Measurements from ENCODE around the gene DNAJA4. TPM values are rescaled to one million over a fixed set of nuclear protein-coding genes. Genes with fewer than 3 reads are reported as not detected.

DNAJA4 gene
- total RNA-seq, 1 experiment from 2014 or later = 1.3 TPM

- ChIA-PET CTCF (interaction anchor here (0.8 to 1.3 kb wide), 2 partner anchors 70 to 300 kb away, joined by 3 read pairs; partner anchors contain the start of gene CHRNA5), POLR2A (ENCODE audit: unreplicated experiment) (interaction anchor here (2.1 kb wide), 1 partner anchor 34 kb away, joined by 10 read pairs; the partner anchor contains the start of gene SKIC8)
- Histone ChIP-seq H3K4me1 (ENCODE audit: insufficient read depth, low read length) (peaks cover 20% of the 10 kb centered on the region), H3K4me3 (ENCODE audit: low read length) (peak overlapping the region; percentile 68), H3K9me2 (replicated peaks; ENCODE audit: low read length) (no peaks in the 10 kb centered on the region), H3K9me3 (ENCODE audit: low read length) (no peaks in the 10 kb centered on the region), H3K27ac (ENCODE audit: low read length) (no peak overlapping the region), H3K27me3 (ENCODE audit: low read length) (peaks cover 8% of the 10 kb centered on the region), H4K20me1 (ENCODE audit: low read length) (no peaks in the 10 kb centered on the region), H3K4me2 (ENCODE audit: low read length) (peak overlapping the region; percentile 89), H3F3A (ENCODE audit: low read length, unreplicated experiment) (no peaks in the 10 kb centered on the region), H3K9ac (ENCODE audit: low read length) (no peak overlapping the region), H3K79me2 (ENCODE audit: low read length) (no peaks in the 10 kb centered on the region), H2AFZ (ENCODE audit: low read length) (peak overlapping the region; percentile 95), H3K36me3 (ENCODE audit: low read depth, low read length) (no peaks in the 10 kb centered on the region)
- intact Hi-C loops (cut with micrococcal nuclease) = no loop called here
- ATAC-seq (peak; percentile 89), DNase-seq (peak; percentile 66)
- TSS peak; percentile 24 for BruUV-seq (replicated peaks)
- no peak for TF ChIP-seq EZH2 (IDR thresholded peaks at IDR 0.05; ENCODE audit: low read length, unreplicated experiment)
Measured at GRCh38 chr15:78265752-78266224, 1.4 kb downstream of the DNAJA4 start.

GRCh38 chr15:78266229-78266628 lies 1.9 kb downstream of the DNAJA4 start:
- BruUV-seq (replicated peaks) = no TSS peak
- H3K9me3 ChIP-seq (ENCODE audit: low read length) = no peaks in the 10 kb centered on the region
- CTCF ChIA-PET = interaction anchor here (0.8 to 1.3 kb wide), 2 partner anchors 71 to 299 kb away, joined by 3 read pairs; partner anchors contain the start of gene CHRNA5
- H4K20me1 ChIP-seq (ENCODE audit: low read length) = no peaks in the 10 kb centered on the region
- DNase-seq = no peak
- peaks cover 8% of the 10 kb centered on the region for H3K27me3 ChIP-seq (ENCODE audit: low read length)
- no peak overlapping the region; the same call in 1 of the 2 replicates for H2AFZ ChIP-seq (ENCODE audit: low read length)
- peak; percentile 44 for ATAC-seq
- no peaks in the 10 kb centered on the region for H3F3A ChIP-seq (ENCODE audit: low read length, unreplicated experiment)
- peak overlapping the region; percentile 89; the same call in 1 of the 2 replicates for H3K4me2 ChIP-seq (ENCODE audit: low read length)
- intact Hi-C loops (cut with micrococcal nuclease) = no loop called here
- peaks cover 20% of the 10 kb centered on the region for H3K4me1 ChIP-seq (ENCODE audit: insufficient read depth, low read length)
- H3K9me2 ChIP-seq (replicated peaks; ENCODE audit: low read length) = no peaks in the 10 kb centered on the region
- H3K36me3 ChIP-seq (ENCODE audit: low read depth, low read length) = no peaks in the 10 kb centered on the region
- POLR2A ChIA-PET (ENCODE audit: unreplicated experiment) = interaction anchor here (2.1 kb wide), 1 partner anchor 33 kb away, joined by 10 read pairs; the partner anchor contains the start of gene SKIC8
- H3K4me3 ChIP-seq (ENCODE audit: low read length) = no peak overlapping the region
- H3K9ac ChIP-seq (ENCODE audit: low read length) = no peak overlapping the region
- no peak overlapping the region for H3K27ac ChIP-seq (ENCODE audit: low read length)
- no peaks in the 10 kb centered on the region for H3K79me2 ChIP-seq (ENCODE audit: low read length)
- TF ChIP-seq CTCF (conservative IDR thresholded peaks at IDR 0.05; ENCODE audit: low read depth, low read length) (no peak), EZH2 (IDR thresholded peaks at IDR 0.05; ENCODE audit: low read length, unreplicated experiment) (no peak), EZH2phosphoT487 (IDR thresholded peaks at IDR 0.05; ENCODE audit: borderline replicate concordance, low read length) (no peak)

GRCh38 chr15:78266806-78267205 lies 2.4 kb downstream of the DNAJA4 start:
- Histone ChIP-seq H3K4me3 (ENCODE audit: low read length) (no peak overlapping the region), H4K20me1 (ENCODE audit: low read length) (no peaks in the 10 kb centered on the region), H3F3A (ENCODE audit: low read length, unreplicated experiment) (no peaks in the 10 kb centered on the region), H3K36me3 (ENCODE audit: low read depth, low read length) (no peaks in the 10 kb centered on the region), H3K9ac (ENCODE audit: low read length) (no peak overlapping the region), H2AFZ (ENCODE audit: low read length) (no peak overlapping the region), H3K9me2 (replicated peaks; ENCODE audit: low read length) (no peaks in the 10 kb centered on the region), H3K9me3 (ENCODE audit: low read length) (no peaks in the 10 kb centered on the region), H3K4me2 (ENCODE audit: low read length) (peak overlapping the region; percentile 20; the same call in 1 of the 2 replicates), H3K79me2 (ENCODE audit: low read length) (no peaks in the 10 kb centered on the region), H3K4me1 (ENCODE audit: insufficient read depth, low read length) (peaks cover 20% of the 10 kb centered on the region), H3K27ac (ENCODE audit: low read length) (no peak overlapping the region), H3K27me3 (ENCODE audit: low read length) (peaks cover 8% of the 10 kb centered on the region)
- intact Hi-C loops (cut with micrococcal nuclease) = no loop called here
- CTCF ChIA-PET = no interaction called here
- ATAC-seq (no peak), DNase-seq (no peak)
- TF ChIP-seq EZH2 (IDR thresholded peaks at IDR 0.05; ENCODE audit: low read length, unreplicated experiment) = no peak
- TF ChIP-seq CTCF (conservative IDR thresholded peaks at IDR 0.05; ENCODE audit: low read depth, low read length) = no peak
- TF ChIP-seq EZH2phosphoT487 (IDR thresholded peaks at IDR 0.05; ENCODE audit: borderline replicate concordance, low read length) = no peak
- no TSS peak for BruUV-seq (replicated peaks)
- POLR2A ChIA-PET (ENCODE audit: unreplicated experiment) = interaction anchor here (2.1 kb wide), 1 partner anchor 33 kb away, joined by 10 read pairs; the partner anchor contains the start of gene SKIC8
